Measurements from ENCODE around the gene UBE2Z. TPM values are rescaled to one million over a fixed set of nuclear protein-coding genes. Genes with fewer than 3 reads are reported as not detected.

The UBE2Z gene
- total and polyA plus RNA-seq, 2 experiments from 2014 or later = 63.3 to 66.7 TPM

GRCh38 chr17:48873209-48873608 is 35.0 kb upstream of the UBE2Z start:
- Histone ChIP-seq H2AFZ (no peak overlapping the region), H3K79me2 (no peaks in the 10 kb centered on the region), H3K4me2 (no peak overlapping the region), H3K27me3 (no peaks in the 10 kb centered on the region), H4K20me1 (ENCODE audit: insufficient read depth, poor library complexity, severe bottlenecking) (no peaks in the 10 kb centered on the region), H3K9me2 (replicated peaks; ENCODE audit: insufficient read depth) (no peaks in the 10 kb centered on the region), H3K27ac (peak overlapping the region; percentile 97), H3K4me3 (no peak overlapping the region), H3K9me3 (ENCODE audit: low read depth) (no peaks in the 10 kb centered on the region), H3K4me1 (ENCODE audit: insufficient read depth) (peaks cover 54% of the 10 kb centered on the region), H3K36me3 (replicated peaks; ENCODE audit: insufficient read depth, low read depth) (no peaks in the 10 kb centered on the region)
- peak; percentile 41 for DNase-seq (ENCODE audit: low spot score)
- WGBS (ENCODE audit: low lambda C conversion rate, missing lambda C conversion rate) = 22% methylated on average over 1 of the region's 1 CpG
- no peak for TF ChIP-seq EZH2 (IDR thresholded peaks at IDR 0.05; ENCODE audit: borderline replicate concordance)
- TF ChIP-seq CTCF (IDR thresholded peaks at IDR 0.05; ENCODE audit: poor library complexity) = no peak
- TF ChIP-seq EZH2phosphoT487 (IDR thresholded peaks at IDR 0.05; ENCODE audit: low read depth, severe bottlenecking, unreplicated experiment) = no peak

- 48% methylated on average over 5 of the region's 5 CpGs for WGBS (ENCODE audit: low lambda C conversion rate, missing lambda C conversion rate)
- peaks cover 51% of the 10 kb centered on the region for H3K4me1 ChIP-seq (ENCODE audit: insufficient read depth)
Observed at GRCh38 chr17:48873696-48874443, 34.3 kb upstream of the UBE2Z start.

GRCh38 chr17:48878920-48879898 is 29.0 kb upstream of the UBE2Z start:
- H3K36me3 ChIP-seq (replicated peaks; ENCODE audit: insufficient read depth, low read depth) = no peaks in the 10 kb centered on the region
- H3K27me3 ChIP-seq = no peaks in the 10 kb centered on the region
- no peak overlapping the region for H3K4me3 ChIP-seq
- no peaks in the 10 kb centered on the region for H3K9me3 ChIP-seq (ENCODE audit: low read depth)
- peaks cover 1% of the 10 kb centered on the region for H3K4me1 ChIP-seq (ENCODE audit: insufficient read depth)
- peak; percentile 81 for DNase-seq (ENCODE audit: low spot score)
- H4K20me1 ChIP-seq (ENCODE audit: insufficient read depth, poor library complexity, severe bottlenecking) = no peaks in the 10 kb centered on the region
- no peaks in the 10 kb centered on the region for H3K9me2 ChIP-seq (replicated peaks; ENCODE audit: insufficient read depth)
- 25% methylated on average over 12 of the region's 12 CpGs for WGBS (ENCODE audit: low lambda C conversion rate, missing lambda C conversion rate)
- no peak overlapping the region for H3K4me2 ChIP-seq
- TF ChIP-seq EZH2 (IDR thresholded peaks at IDR 0.05; ENCODE audit: borderline replicate concordance) = no peak
- peak; percentile 88 for TF ChIP-seq CTCF (IDR thresholded peaks at IDR 0.05; ENCODE audit: poor library complexity)
- H2AFZ ChIP-seq = no peak overlapping the region
- H3K79me2 ChIP-seq = no peaks in the 10 kb centered on the region
- H3K27ac ChIP-seq = no peak overlapping the region

More at GRCh38 chr17:48873696-48874443, 34.3 kb upstream of the UBE2Z start:
- H3K9me2 ChIP-seq (replicated peaks; ENCODE audit: insufficient read depth) = no peaks in the 10 kb centered on the region
- TF ChIP-seq CTCF (IDR thresholded peaks at IDR 0.05; ENCODE audit: poor library complexity) (no peak), EZH2phosphoT487 (IDR thresholded peaks at IDR 0.05; ENCODE audit: low read depth, severe bottlenecking, unreplicated experiment) (no peak), EZH2 (IDR thresholded peaks at IDR 0.05; ENCODE audit: borderline replicate concordance) (no peak)
- peak overlapping the region; percentile 97 for H3K27ac ChIP-seq
- no peak for DNase-seq (ENCODE audit: low spot score)
- no peaks in the 10 kb centered on the region for H3K79me2 ChIP-seq
- H3K4me2 ChIP-seq = no peak overlapping the region
- H3K9me3 ChIP-seq (ENCODE audit: low read depth) = no peaks in the 10 kb centered on the region
- peak overlapping the region; percentile 8 for H2AFZ ChIP-seq
- H3K4me3 ChIP-seq = no peak overlapping the region
- H3K27me3 ChIP-seq = no peaks in the 10 kb centered on the region
- H4K20me1 ChIP-seq (ENCODE audit: insufficient read depth, poor library complexity, severe bottlenecking) = no peaks in the 10 kb centered on the region
- H3K36me3 ChIP-seq (replicated peaks; ENCODE audit: insufficient read depth, low read depth) = no peaks in the 10 kb centered on the region

All from hepatocyte (in vitro differentiated cells).